ENCODE data around the gene NRCAM.

NRCAM gene

DNA sequence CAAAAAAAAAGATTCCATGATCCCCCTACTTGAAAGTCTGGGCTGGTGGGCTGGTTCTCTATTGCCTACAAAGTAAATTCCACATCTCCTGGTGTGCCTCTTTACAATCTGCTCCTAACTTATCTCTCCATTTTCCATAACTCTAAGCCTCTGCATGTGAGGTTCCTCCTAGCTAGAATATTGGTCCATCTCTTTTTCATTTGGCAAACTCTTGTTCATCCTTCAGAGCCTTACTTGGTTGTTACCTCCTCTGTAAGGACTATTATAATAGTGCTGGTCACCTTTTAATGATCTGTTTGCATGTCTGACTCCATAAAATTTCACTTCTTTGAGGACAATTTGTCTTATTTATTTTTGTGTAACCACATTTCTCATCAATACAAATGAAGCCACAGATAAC is 1.6 kb upstream of the NRCAM start:
- no peak for DNase-seq

DNA sequence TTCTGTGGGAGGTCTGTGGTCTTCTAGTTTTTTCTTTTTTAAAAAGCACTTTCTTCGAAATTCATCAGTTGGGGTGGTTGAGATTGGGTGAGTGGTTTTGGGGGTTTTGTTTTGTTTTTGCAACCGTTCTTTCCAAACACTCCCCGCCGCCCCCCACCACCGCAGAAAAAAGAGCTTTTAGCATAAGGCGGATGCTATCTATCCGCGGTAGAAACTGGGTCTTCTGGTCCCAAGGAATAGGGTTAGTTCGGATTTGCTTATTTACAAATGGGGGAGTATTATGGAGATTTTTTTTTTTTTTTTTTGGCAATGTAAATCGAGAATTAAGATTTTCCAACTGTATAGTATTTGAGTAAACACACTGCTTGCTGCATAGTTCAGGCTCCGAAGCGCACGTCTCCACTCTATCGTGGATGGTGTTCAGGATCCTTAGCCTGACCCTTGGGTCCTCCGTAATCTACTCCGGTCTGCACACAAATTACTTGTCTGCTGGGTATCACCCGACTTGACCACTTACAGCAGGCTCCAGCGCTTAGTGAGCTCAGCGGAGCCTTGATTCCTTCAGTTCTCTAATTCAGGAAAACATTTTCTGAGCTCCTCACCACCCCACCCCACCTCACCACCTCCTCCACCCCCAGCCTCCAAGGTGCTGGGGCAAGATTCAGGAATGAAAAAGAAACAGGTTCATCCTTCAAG is 757 bp upstream of the NRCAM start:
- no peak for DNase-seq

GRCh38 chr7:108455551-108455997 is 662 bp downstream of the NRCAM start:
- peak; percentile 48 for DNase-seq

GRCh38 chr7:108454674-108455550 is 1.3 kb downstream of the NRCAM start:
- no peak for DNase-seq

GRCh38 chr7:108454317-108454673 is 1.9 kb downstream of the NRCAM start:
- no peak for DNase-seq

GRCh38 chr7:108453320-108453719 is 2.9 kb downstream of the NRCAM start:
- DNase-seq = no peak

GRCh38 chr7:108452707-108453106 is 3.5 kb downstream of the NRCAM start:
- no peak for DNase-seq

DNA sequence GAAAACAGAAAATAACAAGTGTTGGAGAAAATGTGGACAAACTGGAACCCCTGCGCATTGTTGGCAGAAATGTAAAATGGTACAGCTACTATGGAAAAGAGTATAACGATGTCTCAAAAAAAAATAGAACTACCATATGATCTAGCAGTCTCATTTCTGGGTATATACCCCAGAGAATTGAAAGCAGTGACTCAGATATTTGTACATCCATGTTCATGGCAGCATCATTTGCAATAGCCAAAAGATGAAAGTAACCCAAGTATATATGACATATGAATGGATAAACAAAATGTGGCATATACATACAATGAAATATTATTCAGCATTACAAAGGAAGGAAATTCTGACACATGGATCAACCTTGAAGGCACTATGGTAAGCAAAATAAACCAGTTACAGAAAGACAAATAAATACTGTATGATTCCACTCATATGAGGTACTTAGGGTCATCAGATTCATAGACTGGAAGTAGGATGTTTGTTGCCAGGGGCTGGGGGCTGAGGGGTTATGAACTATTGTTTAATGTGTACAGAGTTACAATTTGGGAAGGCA is 4.9 kb downstream of the NRCAM start:
- no peak for DNase-seq

DNA sequence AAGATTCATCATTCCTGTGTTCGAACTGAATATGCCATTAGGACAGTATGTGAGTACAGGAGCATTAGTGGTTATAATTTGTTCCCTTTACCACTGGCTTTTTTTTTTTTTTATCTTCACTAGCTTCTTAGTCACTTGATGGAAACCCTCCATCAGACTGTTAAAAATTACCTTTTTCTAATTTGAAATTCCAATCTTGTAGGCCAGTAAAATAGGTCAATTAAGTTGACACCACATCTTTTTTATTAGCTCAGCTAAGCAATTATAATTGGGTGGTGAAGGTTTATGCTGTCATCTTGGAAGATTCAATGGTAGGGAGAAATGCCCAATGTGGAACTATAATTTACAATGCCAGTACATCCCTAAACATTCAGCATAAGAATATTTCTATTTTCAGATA is 6.1 kb downstream of the NRCAM start:
- no peak for DNase-seq

GRCh38 chr7:108449521-108449920 is 6.7 kb downstream of the NRCAM start:
- no peak for DNase-seq

- DNase-seq = peak; percentile 26
These were observed 7.4 kb downstream of the NRCAM start for GRCh38 chr7:108448584-108449505.

DNA sequence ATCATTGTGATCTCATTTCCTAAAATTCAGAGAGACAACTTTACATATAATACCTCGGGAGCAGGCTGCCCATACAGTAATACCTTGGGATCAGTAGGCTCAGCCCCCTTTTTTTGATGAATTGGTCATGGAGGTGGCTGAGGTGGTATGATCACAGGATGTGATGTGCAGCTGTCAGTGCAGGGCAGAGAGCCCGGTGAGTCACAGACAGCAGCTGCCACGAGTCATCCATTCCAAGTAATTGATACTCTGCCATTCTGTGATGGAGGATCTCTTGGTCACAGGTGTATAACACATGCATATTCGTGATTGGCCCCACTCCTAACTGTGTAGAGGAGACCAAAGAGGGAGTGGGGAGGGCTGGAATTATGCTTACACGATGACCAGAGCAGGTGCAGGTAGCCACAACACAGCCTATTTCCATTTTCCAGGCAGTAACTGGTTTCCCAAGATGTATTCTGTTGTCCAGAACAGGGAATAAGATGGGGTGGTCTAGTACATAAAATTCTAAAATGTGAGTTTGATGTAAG is 14.1 kb downstream of the NRCAM start:
- peak; percentile 97 for DNase-seq

GRCh38 chr7:108441392-108441955 is 14.8 kb downstream of the NRCAM start:
- DNase-seq = no peak

DNA sequence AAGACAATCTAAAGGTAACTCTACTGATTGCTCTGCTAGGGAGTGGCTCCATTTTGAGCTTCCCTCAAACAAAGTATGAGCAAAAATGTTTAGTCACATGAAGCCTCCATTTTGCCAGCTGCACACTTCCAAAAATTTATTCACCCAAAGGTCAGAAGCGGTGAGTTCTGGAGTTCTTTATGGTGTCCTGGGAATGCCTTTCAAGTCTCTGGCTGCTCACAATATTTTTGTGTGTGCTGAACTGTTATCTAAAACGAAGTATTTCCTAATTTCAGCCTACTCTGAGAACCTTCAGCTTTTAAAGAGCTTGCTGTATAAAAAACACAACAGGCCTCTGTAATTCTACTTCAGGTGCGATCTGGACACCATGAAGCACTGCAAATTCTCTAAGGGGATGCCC is 15.6 kb downstream of the NRCAM start:
- DNase-seq = no peak

- no peak for DNase-seq
These were observed 19.3 kb downstream of the NRCAM start for GRCh38 chr7:108436906-108437305.

DNA sequence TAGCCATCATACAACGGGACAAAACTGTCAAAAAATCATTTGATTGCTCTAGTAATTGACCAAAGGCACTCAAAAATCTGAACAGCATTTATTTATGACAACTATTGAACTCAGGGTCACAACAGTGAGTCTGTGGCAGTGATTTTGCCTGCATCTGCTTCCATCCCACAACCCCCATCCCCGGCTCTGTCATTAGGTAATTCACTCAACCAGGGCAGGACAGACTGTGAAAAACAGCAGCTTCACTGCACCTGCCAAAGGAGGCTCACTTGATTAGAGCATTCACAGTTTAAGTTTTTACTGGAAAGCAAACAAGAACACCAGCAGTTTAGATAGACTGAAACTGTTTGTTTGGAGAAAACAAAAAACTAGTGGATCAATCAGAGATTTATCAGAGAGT is 22.2 kb downstream of the NRCAM start:
- no peak for DNase-seq

DNA sequence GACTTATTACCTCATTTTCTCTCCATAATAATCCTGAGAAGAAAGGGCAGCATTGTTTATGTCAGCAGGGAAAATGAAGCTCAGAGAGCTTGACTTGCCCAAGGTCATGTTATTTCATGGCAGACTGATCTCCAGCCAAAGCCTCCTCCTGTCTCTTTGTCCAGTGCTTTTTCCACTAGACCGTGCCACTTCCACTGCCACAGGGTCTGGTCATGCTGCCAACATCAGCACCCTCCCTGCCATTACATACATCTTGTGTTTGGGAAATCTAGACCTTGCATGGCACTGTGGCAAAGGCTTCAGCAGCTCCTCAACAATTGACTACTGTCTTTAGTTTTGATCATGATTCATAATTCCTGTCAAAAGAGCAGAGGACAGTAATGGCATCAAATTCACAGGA is 25.1 kb downstream of the NRCAM start:
- no peak for DNase-seq

DNA sequence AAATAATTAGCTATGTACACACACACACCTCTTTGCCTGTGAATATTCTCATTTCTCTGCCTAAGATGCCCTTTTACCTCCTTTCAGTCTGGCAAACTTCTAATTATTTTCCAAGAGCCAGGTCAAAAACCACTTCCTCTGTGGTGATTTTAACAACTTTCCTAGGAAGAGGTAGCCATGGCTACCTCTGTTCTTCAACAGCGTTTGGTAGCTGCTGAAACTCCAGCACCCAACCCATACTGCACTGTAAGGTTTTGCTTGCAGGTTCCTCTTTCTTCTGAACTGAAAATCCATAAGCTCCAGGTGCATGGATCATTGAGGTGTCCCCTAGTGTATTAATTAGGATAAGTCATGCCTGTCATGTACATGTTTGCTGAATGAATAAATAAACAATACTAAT is 25.6 kb downstream of the NRCAM start:
- DNase-seq = no peak

DNA sequence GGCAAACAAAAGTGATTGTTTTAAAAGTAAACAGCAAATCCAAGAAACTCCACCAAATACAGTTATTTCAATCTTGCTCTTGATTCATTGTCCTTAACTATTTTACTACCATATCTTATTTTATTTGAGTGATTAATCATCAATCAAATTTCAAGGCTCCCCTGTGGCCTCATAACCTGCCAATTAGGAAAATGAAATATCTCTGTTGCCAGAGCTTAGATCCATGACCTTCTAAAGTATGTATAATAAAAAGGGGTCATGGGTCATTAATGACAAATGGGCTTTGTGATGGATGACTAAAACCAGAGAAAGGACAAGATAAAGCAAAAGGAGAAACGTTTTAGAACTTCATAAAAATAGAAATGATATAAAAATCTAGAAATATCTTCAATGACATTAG is 28.5 kb downstream of the NRCAM start:
- no peak for DNase-seq

GRCh38 chr7:108425714-108426275 is 30.4 kb downstream of the NRCAM start:
- DNase-seq = no peak

DNA sequence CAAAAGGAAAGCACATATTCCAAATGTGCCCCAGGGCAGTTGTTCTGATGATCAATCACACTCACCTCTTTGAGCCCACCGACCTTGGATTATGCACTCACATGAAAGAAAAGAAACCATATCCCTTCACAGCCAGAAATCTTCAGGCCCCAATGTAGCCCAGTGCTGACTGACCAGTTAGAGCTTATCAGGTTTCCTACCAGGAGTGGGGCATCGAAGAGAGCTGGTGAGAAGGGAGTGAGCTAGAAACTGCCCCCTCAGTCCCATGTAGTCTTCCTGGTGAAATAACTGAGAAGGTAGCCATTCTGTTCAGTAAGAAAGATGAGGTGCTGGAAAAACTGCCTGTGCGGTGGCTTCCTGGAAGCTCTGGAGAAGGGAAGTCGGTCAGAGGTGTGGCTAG is 32.2 kb downstream of the NRCAM start:
- DNase-seq = no peak

Data from NCI-H2029 (cell line).